Spleen (tissue), 11 donors: ENCODE results near the gene MYH10. TPM values are rescaled to one million over a fixed set of nuclear protein-coding genes. Genes with fewer than 3 reads are reported as not detected.

Source experiments
- DNase-seq: peaks from one replicate; pipeline ENCODE4 v3.0.0-alpha.2; 2020
- H3K27ac ChIP-seq, 8 donors: fragments of 200-600 bp; sonication (generic) in 7 of 8; 1 replicate in 4 of 8; 2 replicates in 4 of 8; pipeline versions ENCODE4 v1.5.0 to v1.8.0; 2016 to 2021; ENCODE audit warnings: inconsistent platforms in 4 of 8, mild to moderate bottlenecking in 4 of 8, moderate library complexity in 1 of 8
- H3K27me3 ChIP-seq, 7 donors: fragments of 200-600 bp; sonication (generic) in 6 of 7; replicated peaks in 1 of 7; 1 replicate in 4 of 7; 2 replicates in 3 of 7; pipeline versions ENCODE4 v1.5.0 to v1.8.0; 2016 to 2021; ENCODE audit warnings: inconsistent platforms in 3 of 7, mild to moderate bottlenecking in 1 of 7
- H3K36me3 ChIP-seq, 6 donors: fragments of 200-600 bp; sonication (generic) in 5 of 6; 1 replicate in 4 of 6; 2 replicates in 2 of 6; pipeline versions ENCODE4 v1.5.0 to v1.8.0; 2016 to 2021; ENCODE audit warnings: inconsistent platforms in 2 of 6
- H3K4me1 ChIP-seq, 6 donors: fragments of 200-600 bp; sonication (generic) in 5 of 6; 1 replicate in 3 of 6; 2 replicates in 3 of 6; pipeline versions ENCODE4 v1.5.0 to v1.8.0; 2016 to 2021; ENCODE audit warnings: inconsistent platforms in 3 of 6
- H3K4me3 ChIP-seq, 8 donors: fragments of 200-600 bp; sonication (generic) in 7 of 8; 1 replicate in 4 of 8; 2 replicates in 4 of 8; pipeline versions ENCODE4 v1.5.0 to v1.8.0; 2016 to 2021; ENCODE audit warnings: inconsistent platforms in 4 of 8, mild to moderate bottlenecking in 4 of 8, moderate library complexity in 2 of 8
- H3K9me3 ChIP-seq, 8 donors: fragments of 200-600 bp; sonication (generic) in 7 of 8; 1 replicate in 4 of 8; 2 replicates in 4 of 8; pipeline versions ENCODE4 v1.5.0 to v1.8.0; 2016 to 2021; ENCODE audit warnings: inconsistent platforms in 4 of 8
- POLR2A ChIP-seq, 3 donors: fragments of 450-650 bp; IDR thresholded peaks; one replicate each; pipeline ENCODE4 v1.5.1; 2017; ENCODE audit warnings: antibody characterized with exemption in 3 of 3, mild to moderate bottlenecking in 1 of 3
- POLR2AphosphoS5 ChIP-seq, 3 donors: sonication (generic); formaldehyde crosslinking; IDR thresholded peaks; one replicate each; pipeline ENCODE4 v1.5.1; 2017; ENCODE audit warnings: antibody characterized with exemption in 3 of 3
- WGBS, 5 donors: extraction: QIAGEN DNeasy Blood & Tissue Kit in 3 of 5; methylation state at CpG; one replicate each; pipeline versions ENCODE4 v1.1.5 to v1.1.7; 2013 to 2018; 5-methylcytosine and 5-hydroxymethylcytosine counted together
- intact Hi-C: fragments of 100-400 bp; cut with DNase I; formaldehyde crosslinking; loops from one replicate; pipeline ENCODE4 v1.15.0; 2023; ENCODE audit warnings: low total_unique reads
- polyA plus RNA-seq, 3 donors: library from polyadenylated mRNA; stranded (reverse); fragments of 200-250 nt; gene quantifications; one replicate each; pipeline ENCODE4 v1.2.1, GENCODE V29; 2013
- total RNA-seq, 7 donors: library from RNA; depleted of rRNA in 3 of 7; stranded (reverse); fragments of >200 nt in 3 of 7; fragmentation: NEBNext Ultra II Directional in 4 of 7; extraction: Animal tissue kit (Norgen Biotek cat#: 25700) in 4 of 7; gene quantifications; one replicate each; pipeline versions ENCODE4 v1.1.0 to v1.2.1, GENCODE V29; 2016 to 2021
- TF ChIP-seq, protein P1 (sequence below), 11 experiments: fragments of 200-600 bp in 7 of 11; fragments of 450-650 bp in 4 of 11; sonication (generic) in 4 of 11; IDR thresholded peaks in 8 of 11; conservative IDR thresholded peaks in 3 of 11; 1 replicate in 7 of 11; 2 replicates in 4 of 11; pipeline versions ENCODE4 v1.4.0 to v1.8.0; 2016 to 2021; ENCODE audit warnings: antibody characterized with exemption in 11 of 11, inconsistent platforms in 4 of 11, mild to moderate bottlenecking in 1 of 11
- donor health status: healthy with polysubstance abuse.
- donor health status: DM: no; HTN: no; CAD: no; lungs with moderate emphysema.
- donor health status: DM: no; HTN: no; CAD: no.
- donor health status: Bipolar disorder and iron deficiency.
- donor health status: healthy.
- donor health status: DM: no; HTN: no; CAD: no.
- donor health status: DM: yes; HTN: yes; CAD: no.

MYH10 gene
- total and polyA plus RNA-seq, 10 donors: 1.0 to 14.4 (median 7.5) TPM

GRCh38 chr17:8453326-8453725 is 177.2 kb downstream of the MYH10 start:
- DNase-seq: no peak
- WGBS, 5 donors: 88 to 95% (median 89%) methylated on average over 3 of the region's 3 CpGs
- peaks cover 5 to 100% (median 93%) of the 10 kb centered on the region in 6 donors for H3K36me3 ChIP-seq
- H3K4me1 ChIP-seq: peaks cover 0 to 5% (median 0%) of the 10 kb centered on the region in 6 donors
- no peak overlapping the region for H3K27ac ChIP-seq
- H3K27me3 ChIP-seq: no peaks in the 10 kb centered on the region
- H3K9me3 ChIP-seq: no peaks in the 10 kb centered on the region
- TF ChIP-seq, protein P1, sequence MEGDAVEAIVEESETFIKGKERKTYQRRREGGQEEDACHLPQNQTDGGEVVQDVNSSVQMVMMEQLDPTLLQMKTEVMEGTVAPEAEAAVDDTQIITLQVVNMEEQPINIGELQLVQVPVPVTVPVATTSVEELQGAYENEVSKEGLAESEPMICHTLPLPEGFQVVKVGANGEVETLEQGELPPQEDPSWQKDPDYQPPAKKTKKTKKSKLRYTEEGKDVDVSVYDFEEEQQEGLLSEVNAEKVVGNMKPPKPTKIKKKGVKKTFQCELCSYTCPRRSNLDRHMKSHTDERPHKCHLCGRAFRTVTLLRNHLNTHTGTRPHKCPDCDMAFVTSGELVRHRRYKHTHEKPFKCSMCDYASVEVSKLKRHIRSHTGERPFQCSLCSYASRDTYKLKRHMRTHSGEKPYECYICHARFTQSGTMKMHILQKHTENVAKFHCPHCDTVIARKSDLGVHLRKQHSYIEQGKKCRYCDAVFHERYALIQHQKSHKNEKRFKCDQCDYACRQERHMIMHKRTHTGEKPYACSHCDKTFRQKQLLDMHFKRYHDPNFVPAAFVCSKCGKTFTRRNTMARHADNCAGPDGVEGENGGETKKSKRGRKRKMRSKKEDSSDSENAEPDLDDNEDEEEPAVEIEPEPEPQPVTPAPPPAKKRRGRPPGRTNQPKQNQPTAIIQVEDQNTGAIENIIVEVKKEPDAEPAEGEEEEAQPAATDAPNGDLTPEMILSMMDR (IDR thresholded peaks at IDR 0.05 in 8 of 11, conservative IDR thresholded peaks at IDR 0.05 in 3 of 11): no peak
- TF ChIP-seq POLR2A (IDR thresholded peaks at IDR 0.05) (no peak), POLR2AphosphoS5 (IDR thresholded peaks at IDR 0.05) (no peak)
- intact Hi-C loops: no loop called here
- no peak overlapping the region for H3K4me3 ChIP-seq

DNA sequence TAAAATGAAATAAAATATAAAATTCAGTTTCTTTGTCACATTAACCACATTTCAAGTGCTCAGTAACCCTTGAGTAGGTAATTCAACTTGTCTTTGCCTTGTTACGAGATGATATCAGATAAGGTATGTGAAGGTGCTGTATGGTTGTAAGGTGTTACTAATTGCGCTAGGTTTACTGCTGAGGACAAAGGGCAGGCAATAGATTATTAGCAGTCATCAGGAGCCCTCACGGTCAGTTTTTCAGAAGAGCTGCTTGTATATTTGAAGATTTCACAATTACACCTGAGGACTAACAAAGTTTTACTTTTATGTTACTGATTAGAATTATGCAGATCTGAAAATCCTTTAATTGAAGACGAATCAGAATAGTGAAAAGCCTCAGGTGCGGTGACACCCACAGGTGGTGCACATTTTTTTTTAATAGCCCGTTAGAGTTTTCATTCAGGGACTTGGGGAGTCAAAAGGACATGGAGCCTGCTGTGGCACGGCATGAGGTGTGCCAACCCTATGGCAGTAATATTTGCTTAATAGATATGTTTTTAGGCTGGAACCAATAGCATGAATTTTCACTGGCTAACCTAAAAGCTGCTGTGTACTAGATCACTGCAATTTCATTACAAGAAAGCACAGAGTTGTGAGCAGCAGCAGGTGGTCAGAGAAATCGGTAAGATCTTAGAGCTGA is 178.5 kb downstream of the MYH10 start:
- WGBS, 5 donors: 85 to 97% (median 91%) methylated on average over 8 of the region's 8 CpGs
- TF ChIP-seq POLR2AphosphoS5 (IDR thresholded peaks at IDR 0.05) (no peak), POLR2A (IDR thresholded peaks at IDR 0.05) (no peak)
- TF ChIP-seq, protein P1 (IDR thresholded peaks at IDR 0.05 in 8 of 11, conservative IDR thresholded peaks at IDR 0.05 in 3 of 11): no peak
- no peak for DNase-seq
- Histone ChIP-seq H3K27ac (no peak overlapping the region), H3K4me1 (peaks cover 0 to 6% (median 0%) of the 10 kb centered on the region in 6 donors), H3K9me3 (no peaks in the 10 kb centered on the region), H3K36me3 (peaks cover 7 to 100% (median 90%) of the 10 kb centered on the region in 6 donors), H3K4me3 (no peak overlapping the region), H3K27me3 (no peaks in the 10 kb centered on the region)
- intact Hi-C loops: no loop called here

GRCh38 chr17:8448310-8448709 is 182.2 kb downstream of the MYH10 start:
- Histone ChIP-seq H3K4me1 (peaks cover 0 to 36% (median 7%) of the 10 kb centered on the region in 6 donors), H3K27ac (no peak overlapping the region), H3K4me3 (no peak overlapping the region), H3K9me3 (no peaks in the 10 kb centered on the region), H3K36me3 (peaks cover 7 to 98% (median 81%) of the 10 kb centered on the region in 6 donors), H3K27me3 (no peaks in the 10 kb centered on the region)
- TF ChIP-seq POLR2AphosphoS5 (IDR thresholded peaks at IDR 0.05) (no peak), POLR2A (IDR thresholded peaks at IDR 0.05) (no peak)
- TF ChIP-seq, protein P1 (IDR thresholded peaks at IDR 0.05 in 8 of 11, conservative IDR thresholded peaks at IDR 0.05 in 3 of 11): no peak
- intact Hi-C loops: no loop called here
- DNase-seq: no peak
- WGBS, 5 donors: 66 to 74% (median 72%) methylated on average over 3 of the region's 3 CpGs

DNA sequence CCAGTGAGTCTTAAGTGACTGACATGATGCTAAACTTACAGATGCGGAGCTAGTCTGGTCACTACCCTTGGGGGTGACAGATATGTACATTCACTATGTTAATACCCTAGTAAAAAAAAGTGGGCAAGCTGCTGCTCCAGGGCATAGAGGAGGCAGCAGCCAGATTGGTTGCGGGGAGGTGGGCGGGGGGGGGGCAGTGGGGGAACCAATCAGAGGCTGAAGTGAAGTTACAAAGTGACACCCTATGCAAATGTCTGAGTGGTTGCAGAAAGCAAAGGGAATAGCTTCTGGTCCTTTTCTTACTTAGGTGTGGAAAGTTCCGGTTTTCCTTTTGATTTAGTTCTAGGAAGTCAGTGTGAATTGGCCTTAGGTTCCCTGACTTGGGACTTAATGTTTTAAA is 182.7 kb downstream of the MYH10 start:
- H3K9me3 ChIP-seq: no peaks in the 10 kb centered on the region
- H3K27me3 ChIP-seq: no peaks in the 10 kb centered on the region
- no peak overlapping the region for H3K27ac ChIP-seq
- WGBS, 5 donors: 86 to 97% (median 94%) methylated on average over 4 of the region's 4 CpGs
- intact Hi-C loops: no loop called here
- peaks cover 7 to 93% (median 76%) of the 10 kb centered on the region in 6 donors for H3K36me3 ChIP-seq
- no peak overlapping the region for H3K4me3 ChIP-seq
- no peak for DNase-seq
- no peak for TF ChIP-seq POLR2AphosphoS5 (IDR thresholded peaks at IDR 0.05)
- no peak for TF ChIP-seq POLR2A (IDR thresholded peaks at IDR 0.05)
- TF ChIP-seq, protein P1 (IDR thresholded peaks at IDR 0.05 in 8 of 11, conservative IDR thresholded peaks at IDR 0.05 in 3 of 11): no peak
- peaks cover 0 to 42% (median 10%) of the 10 kb centered on the region in 6 donors for H3K4me1 ChIP-seq
